ENCODE results near the gene KIFBP. TPM values are rescaled to one million over a fixed set of nuclear protein-coding genes. Genes with fewer than 3 reads are reported as not detected.

The KIFBP gene
- polyA plus RNA-seq, 3 donors: 7.0 to 22.3 (median 17.9) TPM

- H3K27ac ChIP-seq (ENCODE audit: low read depth, low read length): peak overlapping the region; percentile 91
- WGBS, 3 donors: 47 to 83% (median 60%) methylated on average over 6 of the region's 6 CpGs
Measured at GRCh38 chr10:69045441-69046300, 57.1 kb downstream of the KIFBP start.

- 75 to 78% (median 76%) methylated on average over 4 of the region's 4 CpGs for WGBS, 3 donors
- no peak overlapping the region for H3K27ac ChIP-seq (ENCODE audit: low read depth, low read length)
Measured at GRCh38 chr10:69047111-69047832, 58.7 kb downstream of the KIFBP start.

GRCh38 chr10:69048103-69048502 is 59.5 kb downstream of the KIFBP start:
- WGBS, 3 donors: 46 to 62% (median 53%) methylated on average over 8 of the region's 8 CpGs

GRCh38 chr10:69049566-69049961 is 61.0 kb downstream of the KIFBP start:
- H3K27ac ChIP-seq (ENCODE audit: low read depth, low read length): no peak overlapping the region
- 47 to 73% (median 60%) methylated on average over 6 of the region's 6 CpGs for WGBS, 3 donors

More at GRCh38 chr10:69048103-69048502, 59.5 kb downstream of the KIFBP start:
- peak overlapping the region; percentile 23 for H3K27ac ChIP-seq (ENCODE audit: low read depth, low read length)

GRCh38 chr10:69051303-69051702 is 62.7 kb downstream of the KIFBP start:
- WGBS, 3 donors: 44 to 76% (median 51%) methylated on average over 3 of the region's 3 CpGs
- H3K27ac ChIP-seq (ENCODE audit: low read depth, low read length): no peak overlapping the region

- WGBS, 3 donors: 70 to 83% (median 82%) methylated on average over 10 of the region's 10 CpGs
- H3K27ac ChIP-seq (ENCODE audit: low read depth, low read length): no peak overlapping the region
Measured at GRCh38 chr10:69051710-69052487, 63.3 kb downstream of the KIFBP start.

GRCh38 chr10:69052736-69053135 is 64.1 kb downstream of the KIFBP start:
- no peak overlapping the region for H3K27ac ChIP-seq (ENCODE audit: low read depth, low read length)
- 72 to 83% (median 81%) methylated on average over 6 of the region's 6 CpGs for WGBS, 3 donors

- whole genome bisulfite sequencing, 3 donors: 83 to 96% (median 83%) methylated on average over 2 of the region's 2 CpGs
Measured at GRCh38 chr10:69055241-69055640, 66.6 kb downstream of the KIFBP start.

GRCh38 chr10:69056129-69056528 is 67.5 kb downstream of the KIFBP start:
- 38 to 57% (median 44%) methylated on average over 7 of the region's 7 CpGs for WGBS, 3 donors
- H3K27ac ChIP-seq (ENCODE audit: low read depth, low read length): no peak overlapping the region

More at GRCh38 chr10:69055241-69055640, 66.6 kb downstream of the KIFBP start:
- H3K27ac ChIP-seq (ENCODE audit: low read depth, low read length): no peak overlapping the region

GRCh38 chr10:69056536-69057260 is 68.1 kb downstream of the KIFBP start:
- WGBS, 3 donors: 67 to 79% (median 70%) methylated on average over 14 of the region's 14 CpGs
- no peak overlapping the region for H3K27ac ChIP-seq (ENCODE audit: low read depth, low read length)

GRCh38 chr10:69057261-69057950 is 68.8 kb downstream of the KIFBP start:
- 31 to 52% (median 34%) methylated on average over 14 of the region's 14 CpGs for WGBS, 3 donors
- peak overlapping the region; percentile 82 for H3K27ac ChIP-seq (ENCODE audit: low read depth, low read length)

- 0% methylated on average over 1 of the region's 1 CpG for WGBS, 3 donors
Measured at GRCh38 chr10:69057951-69058297, 69.3 kb downstream of the KIFBP start.

GRCh38 chr10:69060127-69060798 is 71.7 kb downstream of the KIFBP start:
- 94 to 97% (median 96%) methylated on average over 8 of the region's 8 CpGs for WGBS, 3 donors
- H3K27ac ChIP-seq (ENCODE audit: low read depth, low read length): no peak overlapping the region

More at GRCh38 chr10:69057951-69058297, 69.3 kb downstream of the KIFBP start:
- H3K27ac ChIP-seq (ENCODE audit: low read depth, low read length): peak overlapping the region; percentile 82

- peak overlapping the region; percentile 97 for H3K27ac ChIP-seq (ENCODE audit: low read depth, low read length)
- 11 to 13% (median 11%) methylated on average over 20 of the region's 20 CpGs for whole genome bisulfite sequencing, 3 donors
Measured at GRCh38 chr10:69061305-69062161, 72.9 kb downstream of the KIFBP start.

- H3K27ac ChIP-seq (ENCODE audit: low read depth, low read length): no peak overlapping the region
- WGBS, 3 donors: 81 to 84% (median 81%) methylated on average over 5 of the region's 5 CpGs
Measured at GRCh38 chr10:69062901-69063300, 74.3 kb downstream of the KIFBP start.

GRCh38 chr10:69064762-69065328 is 76.2 kb downstream of the KIFBP start:
- 74 to 85% (median 81%) methylated on average over 6 of the region's 6 CpGs for WGBS, 3 donors

More at GRCh38 chr10:69064762-69065328, 76.2 kb downstream of the KIFBP start:
- peak overlapping the region; percentile 34 for H3K27ac ChIP-seq (ENCODE audit: low read depth, low read length)
